ENCODE data around the gene TRAPPC8.

Gene TRAPPC8

DNA sequence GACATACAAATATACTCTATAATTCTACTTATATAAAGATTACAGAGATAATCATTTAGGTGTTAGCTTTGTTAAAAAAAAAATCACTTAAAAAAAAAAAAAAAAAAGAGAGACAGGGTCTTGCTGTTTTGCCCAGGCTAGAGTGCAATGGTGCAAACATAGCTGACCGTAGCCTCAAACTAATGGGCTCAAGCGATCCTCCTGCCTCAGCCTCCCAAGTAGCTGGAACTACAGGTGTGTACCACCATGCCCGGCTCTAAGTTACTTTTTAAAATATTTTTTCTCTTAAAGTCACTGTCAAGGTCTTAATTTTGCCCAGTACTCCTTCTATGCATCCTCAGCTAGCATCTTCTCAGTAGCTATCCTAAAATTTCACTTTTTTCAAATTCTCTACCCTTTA lies 105.0 kb downstream of the TRAPPC8 start:
- Histone ChIP-seq H3K4me3 (ENCODE audit: low read length, poor library complexity, severe bottlenecking) (no peak overlapping the region), H3K4me2 (ENCODE audit: low read depth, low read length, poor library complexity, severe bottlenecking) (no peak overlapping the region), H3K9me3 (ENCODE audit: insufficient read depth, low read depth, low read length) (no peaks in the 10 kb centered on the region), H3F3A (ENCODE audit: low read depth) (no peaks in the 10 kb centered on the region), H3K4me1 (ENCODE audit: insufficient read depth, low read length, poor library complexity, severe bottlenecking) (no peaks in the 10 kb centered on the region), H3K27me3 (ENCODE audit: insufficient read depth, low read length, poor library complexity, severe bottlenecking) (no peaks in the 10 kb centered on the region), H2AFZ (ENCODE audit: low read length) (no peak overlapping the region), H3K9me2 (replicated peaks; ENCODE audit: low read depth, low read length) (no peaks in the 10 kb centered on the region), H3K79me2 (ENCODE audit: insufficient read depth, low read length) (no peaks in the 10 kb centered on the region), H3K9ac (ENCODE audit: low read depth, low read length, poor library complexity, severe bottlenecking) (no peak overlapping the region), H3K36me3 (ENCODE audit: insufficient read depth, low read length) (peaks cover 45% of the 10 kb centered on the region; the same call in 1 of the 2 replicates), H4K20me1 (ENCODE audit: insufficient read depth, low read length, poor library complexity, severe bottlenecking) (no peaks in the 10 kb centered on the region)
- no peak for TF ChIP-seq EZH2phosphoT487 (IDR thresholded peaks at IDR 0.05; ENCODE audit: borderline replicate concordance)
- TF ChIP-seq, protein P1, sequence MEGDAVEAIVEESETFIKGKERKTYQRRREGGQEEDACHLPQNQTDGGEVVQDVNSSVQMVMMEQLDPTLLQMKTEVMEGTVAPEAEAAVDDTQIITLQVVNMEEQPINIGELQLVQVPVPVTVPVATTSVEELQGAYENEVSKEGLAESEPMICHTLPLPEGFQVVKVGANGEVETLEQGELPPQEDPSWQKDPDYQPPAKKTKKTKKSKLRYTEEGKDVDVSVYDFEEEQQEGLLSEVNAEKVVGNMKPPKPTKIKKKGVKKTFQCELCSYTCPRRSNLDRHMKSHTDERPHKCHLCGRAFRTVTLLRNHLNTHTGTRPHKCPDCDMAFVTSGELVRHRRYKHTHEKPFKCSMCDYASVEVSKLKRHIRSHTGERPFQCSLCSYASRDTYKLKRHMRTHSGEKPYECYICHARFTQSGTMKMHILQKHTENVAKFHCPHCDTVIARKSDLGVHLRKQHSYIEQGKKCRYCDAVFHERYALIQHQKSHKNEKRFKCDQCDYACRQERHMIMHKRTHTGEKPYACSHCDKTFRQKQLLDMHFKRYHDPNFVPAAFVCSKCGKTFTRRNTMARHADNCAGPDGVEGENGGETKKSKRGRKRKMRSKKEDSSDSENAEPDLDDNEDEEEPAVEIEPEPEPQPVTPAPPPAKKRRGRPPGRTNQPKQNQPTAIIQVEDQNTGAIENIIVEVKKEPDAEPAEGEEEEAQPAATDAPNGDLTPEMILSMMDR (conservative IDR thresholded peaks at IDR 0.05; ENCODE audit: low read length), result no peak

DNA sequence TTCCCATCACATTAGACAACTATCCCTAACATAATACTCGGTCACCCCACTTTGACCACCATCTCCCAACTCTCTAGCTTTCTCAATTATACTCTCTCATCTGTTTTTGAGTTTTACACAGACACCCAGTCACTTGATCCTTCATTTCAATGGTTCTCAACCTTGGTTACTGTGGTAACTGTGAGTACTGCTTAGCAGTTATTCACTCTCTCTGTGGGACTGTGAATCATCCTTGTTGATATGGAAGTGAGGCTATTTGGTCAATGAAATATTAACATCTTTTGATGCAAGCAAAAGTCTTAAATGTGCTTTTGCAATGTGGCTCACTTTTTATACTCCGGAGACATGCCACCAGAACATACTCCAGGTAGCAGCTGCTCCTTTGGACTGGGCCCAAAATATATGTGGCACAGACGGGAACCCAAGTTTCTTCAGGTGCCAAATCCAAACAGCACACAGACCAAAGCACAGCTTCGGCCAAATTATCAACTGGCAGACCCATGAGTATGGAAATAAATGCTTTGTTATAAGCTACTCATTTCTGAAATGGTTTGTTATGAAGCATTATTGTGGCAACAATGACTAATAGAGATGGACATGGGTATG lies 107.3 kb downstream of the TRAPPC8 start:
- H2AFZ ChIP-seq (ENCODE audit: low read length), result no peak overlapping the region
- no peaks in the 10 kb centered on the region for H4K20me1 ChIP-seq (ENCODE audit: insufficient read depth, low read length, poor library complexity, severe bottlenecking)
- H3K4me1 ChIP-seq (ENCODE audit: insufficient read depth, low read length, poor library complexity, severe bottlenecking), result no peaks in the 10 kb centered on the region
- no peak overlapping the region for H3K9ac ChIP-seq (ENCODE audit: low read depth, low read length, poor library complexity, severe bottlenecking)
- H3K9me3 ChIP-seq (ENCODE audit: insufficient read depth, low read depth, low read length), result no peaks in the 10 kb centered on the region
- TF ChIP-seq EZH2phosphoT487 (IDR thresholded peaks at IDR 0.05; ENCODE audit: borderline replicate concordance), result no peak
- TF ChIP-seq, protein P1 (conservative IDR thresholded peaks at IDR 0.05; ENCODE audit: low read length), result no peak
- H3K79me2 ChIP-seq (ENCODE audit: insufficient read depth, low read length), result no peaks in the 10 kb centered on the region
- peaks cover 42% of the 10 kb centered on the region; the same call in 1 of the 2 replicates for H3K36me3 ChIP-seq (ENCODE audit: insufficient read depth, low read length)
- H3F3A ChIP-seq (ENCODE audit: low read depth), result no peaks in the 10 kb centered on the region
- H3K27me3 ChIP-seq (ENCODE audit: insufficient read depth, low read length, poor library complexity, severe bottlenecking), result no peaks in the 10 kb centered on the region
- H3K9me2 ChIP-seq (replicated peaks; ENCODE audit: low read depth, low read length), result no peaks in the 10 kb centered on the region
- no peak overlapping the region for H3K4me2 ChIP-seq (ENCODE audit: low read depth, low read length, poor library complexity, severe bottlenecking)
- no peak overlapping the region for H3K4me3 ChIP-seq (ENCODE audit: low read length, poor library complexity, severe bottlenecking)

DNA sequence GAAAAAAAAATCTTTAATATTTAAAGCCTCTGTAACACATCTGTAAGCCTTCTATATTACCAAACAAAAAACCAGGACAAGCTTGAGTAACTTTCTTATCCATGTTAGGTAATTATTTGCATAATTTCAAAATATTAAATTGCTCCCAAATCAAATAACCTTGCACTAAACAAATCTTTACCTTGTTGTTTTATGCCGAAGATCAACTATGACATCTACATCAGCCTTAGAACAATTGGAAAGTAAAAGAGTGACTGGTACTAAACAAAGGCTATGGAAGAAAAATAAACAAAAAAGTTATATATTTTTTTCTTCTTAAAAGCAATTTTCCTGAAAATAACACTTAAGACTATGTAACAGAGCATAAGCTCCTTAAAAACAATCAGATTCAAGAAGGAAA lies 111.0 kb downstream of the TRAPPC8 start:
- H3K9me3 ChIP-seq (ENCODE audit: insufficient read depth, low read depth, low read length), result no peaks in the 10 kb centered on the region
- no peak overlapping the region for H2AFZ ChIP-seq (ENCODE audit: low read length)
- no peaks in the 10 kb centered on the region for H3K27me3 ChIP-seq (ENCODE audit: insufficient read depth, low read length, poor library complexity, severe bottlenecking)
- H3F3A ChIP-seq (ENCODE audit: low read depth), result no peaks in the 10 kb centered on the region
- no peak overlapping the region for H3K9ac ChIP-seq (ENCODE audit: low read depth, low read length, poor library complexity, severe bottlenecking)
- peaks cover 26% of the 10 kb centered on the region; the same call in 1 of the 2 replicates for H3K36me3 ChIP-seq (ENCODE audit: insufficient read depth, low read length)
- no peaks in the 10 kb centered on the region for H3K4me1 ChIP-seq (ENCODE audit: insufficient read depth, low read length, poor library complexity, severe bottlenecking)
- TF ChIP-seq, protein P1 (conservative IDR thresholded peaks at IDR 0.05; ENCODE audit: low read length), result no peak
- TF ChIP-seq EZH2phosphoT487 (IDR thresholded peaks at IDR 0.05; ENCODE audit: borderline replicate concordance), result no peak
- H3K9me2 ChIP-seq (replicated peaks; ENCODE audit: low read depth, low read length), result no peaks in the 10 kb centered on the region
- no peak overlapping the region for H3K4me2 ChIP-seq (ENCODE audit: low read depth, low read length, poor library complexity, severe bottlenecking)
- no peaks in the 10 kb centered on the region for H4K20me1 ChIP-seq (ENCODE audit: insufficient read depth, low read length, poor library complexity, severe bottlenecking)
- H3K79me2 ChIP-seq (ENCODE audit: insufficient read depth, low read length), result no peaks in the 10 kb centered on the region
- H3K4me3 ChIP-seq (ENCODE audit: low read length, poor library complexity, severe bottlenecking), result no peak overlapping the region
